HepG2 (cell line): ENCODE results near the gene AGPAT2. TPM values are rescaled to one million over a fixed set of nuclear protein-coding genes. Genes with fewer than 3 reads are reported as not detected.

ENCODE experiments used
- BCL6 ChIP-seq: IDR thresholded peaks from 2 replicates; pipeline ENCODE4 v1.6.1; 2016; ENCODE audit warnings: missing genetic modification reagents, missing compliant biosample characterization
- ELF3 ChIP-seq: IDR thresholded peaks from 2 replicates; pipeline ENCODE4 v1.6.1; 2016; ENCODE audit warnings: missing genetic modification reagents, missing compliant biosample characterization
- EP300 ChIP-seq, 3 experiments: sonication (generic) in 1 of 3; formaldehyde crosslinking in 1 of 3; IDR thresholded peaks; 2 replicates each; pipeline versions ENCODE4 v1.5.1 to v1.6.1; 2011 to 2020; ENCODE audit warnings: low read depth in 2 of 3, low read length in 2 of 3, borderline replicate concordance in 1 of 3, improper control_type of control experiment in 1 of 3, mild to moderate bottlenecking in 1 of 3, missing genetic modification reagents in 1 of 3, moderate library complexity in 1 of 3
- JDP2 ChIP-seq: sonication (generic); formaldehyde crosslinking; IDR thresholded peaks from 2 replicates; pipeline ENCODE4 v1.8.1; 2022; ENCODE audit warnings: missing genetic modification reagents, borderline replicate concordance
- KLF6 ChIP-seq: IDR thresholded peaks from 2 replicates; pipeline ENCODE4 v1.8.0; 2016; ENCODE audit warnings: missing biosample characterization, missing genetic modification reagents
- MEIS2 ChIP-seq: sonication (generic); formaldehyde crosslinking; IDR thresholded peaks from 2 replicates; pipeline ENCODE4 v1.9.0; 2021; ENCODE audit warnings: mild to moderate bottlenecking, missing genetic modification reagents
- REPIN1 ChIP-seq: sonication (generic); formaldehyde crosslinking; IDR thresholded peaks from 2 replicates; pipeline ENCODE4 v1.8.0; 2022; ENCODE audit warnings: missing genetic modification reagents, low read depth, mild to moderate bottlenecking, borderline replicate concordance
- ZNF253 ChIP-seq: sonication (generic); formaldehyde crosslinking; IDR thresholded peaks from 2 replicates; pipeline ENCODE4 v1.8.0; 2022; ENCODE audit warnings: mild to moderate bottlenecking, missing genetic modification reagents, borderline replicate concordance
- ZNF326 ChIP-seq: sonication (generic); formaldehyde crosslinking; IDR thresholded peaks from 2 replicates; pipeline ENCODE4 v1.4.0; 2020; ENCODE audit warnings: missing genetic modification reagents, borderline replicate concordance
- ZNF619 ChIP-seq: sonication (generic); formaldehyde crosslinking; IDR thresholded peaks from 2 replicates; pipeline ENCODE4 v1.4.0; 2020; ENCODE audit warnings: mild to moderate bottlenecking, missing genetic modification reagents
- ZNF629 ChIP-seq: sonication (generic); formaldehyde crosslinking; conservative IDR thresholded peaks from 2 replicates; pipeline ENCODE4 v1.5.0; 2020; ENCODE audit warnings: missing genetic modification reagents
- ZNF772 ChIP-seq: sonication (generic); formaldehyde crosslinking; IDR thresholded peaks from 2 replicates; pipeline ENCODE4 v1.5.0; 2020; ENCODE audit warnings: mild to moderate bottlenecking, missing genetic modification reagents
- polyA plus RNA-seq, 8 experiments: library from polyadenylated mRNA; depleted of rRNA in 3 of 8; stranded (reverse) in 7 of 8; unstranded in 1 of 8; fragments of >200 nt; fragmentation: Illumina TruSeq in 4 of 8; extraction: Trizol in 4 of 8; gene quantifications; 2 replicates each; pipeline versions ENCODE4 v1.2.1 to v1.2.3, GENCODE V29; 2011 to 2016; ENCODE audit warnings: low read depth in 4 of 8, missing spikeins in 1 of 8, mixed read lengths in 1 of 8; ENCODE audit not compliant: insufficient read depth in 1 of 8
- total RNA-seq, 5 experiments: library from RNA; depleted of rRNA; stranded (reverse); fragments of >200 nt; fragmentation: Illumina TruSeq; extraction: Trizol; gene quantifications; 2 replicates each; pipeline ENCODE4 v1.2.3, GENCODE V29; 2016; ENCODE audit warnings: low read depth in 1 of 5
- TF ChIP-seq, protein P1 (sequence below): sonication (generic); formaldehyde crosslinking; IDR thresholded peaks from 2 replicates; pipeline ENCODE4 v1.5.0; 2020; ENCODE audit warnings: missing genetic modification reagents
- TF ChIP-seq, protein P2 (sequence below): IDR thresholded peaks from 2 replicates; pipeline ENCODE4 v1.6.1; 2016; ENCODE audit warnings: low read depth, missing genetic modification reagents, missing compliant biosample characterization
- TF ChIP-seq, protein P3 (sequence below): sonication (generic); formaldehyde crosslinking; IDR thresholded peaks from 2 replicates; pipeline ENCODE4 v1.5.1; 2020; ENCODE audit warnings: missing genetic modification reagents, mild to moderate bottlenecking, borderline replicate concordance
- TF ChIP-seq, protein P4 (sequence below): sonication (generic); formaldehyde crosslinking; IDR thresholded peaks from 2 replicates; pipeline ENCODE4 v1.5.0; 2020; ENCODE audit warnings: mild to moderate bottlenecking, missing genetic modification reagents

Gene AGPAT2
- total and polyA plus RNA-seq, 2 of the 13 experiments (the other 11 are each of a cell fraction or from before 2014, with no cell fraction given), result 3.9 to 25.8 TPM

DNA sequence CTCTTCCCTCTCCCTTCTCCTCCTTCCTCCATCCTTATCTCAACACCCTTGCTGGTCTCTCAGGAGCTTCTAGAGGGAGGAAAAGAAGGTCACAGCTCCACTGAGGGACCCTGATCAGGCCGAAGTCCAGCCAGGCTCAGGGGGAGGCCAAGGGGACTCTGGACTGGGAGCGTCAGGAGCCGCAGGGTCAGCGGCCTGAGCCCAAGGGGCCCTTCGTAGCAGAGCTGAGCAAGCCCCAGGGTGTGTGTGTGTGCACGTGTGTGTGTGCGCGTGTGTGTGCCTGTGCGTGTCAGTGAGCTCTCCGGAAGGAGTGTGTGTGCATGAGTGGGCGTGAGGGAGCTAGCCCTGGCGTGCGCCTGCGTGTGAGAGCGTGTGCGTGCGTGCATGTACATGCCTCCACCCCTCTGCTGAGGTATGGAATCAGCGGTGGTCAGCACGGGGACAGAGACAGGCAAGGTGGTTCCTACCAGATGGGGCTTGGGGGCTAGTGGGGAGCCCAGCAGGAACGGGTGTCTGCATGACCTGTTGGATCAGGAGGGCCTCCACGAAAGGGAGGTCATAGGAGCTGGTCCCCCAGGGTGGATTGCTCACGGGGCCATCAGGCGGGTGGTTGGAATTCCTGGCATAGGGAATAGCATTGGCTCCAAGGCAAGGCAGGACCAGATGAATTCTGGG is 10.0 kb upstream of the AGPAT2 start (continued):
- peak in 1 of 2 experiments; percentile 65; a peak in 2 of 4 replicates for TF ChIP-seq EP300 (IDR thresholded peaks at IDR 0.05; ENCODE audit: low read depth in 2 of 2, low read length in 2 of 2)
- no peak for TF ChIP-seq EP300 (CRISPR knock-in tag; IDR thresholded peaks at IDR 0.05; ENCODE audit: borderline replicate concordance)
- TF ChIP-seq ZNF629 (CRISPR knock-in tag), result 0 out of 2 replicates have a peak, but pooled peaks have one; percentile 14
- TF ChIP-seq ZNF772, result no peak
- TF ChIP-seq MEIS2 (CRISPR knock-in tag), result peak; percentile 22; the same call in 1 of the 2 replicates
- TF ChIP-seq ELF3 (CRISPR knock-in tag), result 0 out of 2 replicates have a peak, but pooled peaks have one; percentile 28
- TF ChIP-seq BCL6 (CRISPR knock-in tag), result peak; percentile 87
- TF ChIP-seq ZNF253 (CRISPR knock-in tag), result no peak
- TF ChIP-seq KLF6 (CRISPR knock-in tag), result no peak
- TF ChIP-seq ZNF326 (CRISPR knock-in tag), result no peak
- TF ChIP-seq, protein P1, sequence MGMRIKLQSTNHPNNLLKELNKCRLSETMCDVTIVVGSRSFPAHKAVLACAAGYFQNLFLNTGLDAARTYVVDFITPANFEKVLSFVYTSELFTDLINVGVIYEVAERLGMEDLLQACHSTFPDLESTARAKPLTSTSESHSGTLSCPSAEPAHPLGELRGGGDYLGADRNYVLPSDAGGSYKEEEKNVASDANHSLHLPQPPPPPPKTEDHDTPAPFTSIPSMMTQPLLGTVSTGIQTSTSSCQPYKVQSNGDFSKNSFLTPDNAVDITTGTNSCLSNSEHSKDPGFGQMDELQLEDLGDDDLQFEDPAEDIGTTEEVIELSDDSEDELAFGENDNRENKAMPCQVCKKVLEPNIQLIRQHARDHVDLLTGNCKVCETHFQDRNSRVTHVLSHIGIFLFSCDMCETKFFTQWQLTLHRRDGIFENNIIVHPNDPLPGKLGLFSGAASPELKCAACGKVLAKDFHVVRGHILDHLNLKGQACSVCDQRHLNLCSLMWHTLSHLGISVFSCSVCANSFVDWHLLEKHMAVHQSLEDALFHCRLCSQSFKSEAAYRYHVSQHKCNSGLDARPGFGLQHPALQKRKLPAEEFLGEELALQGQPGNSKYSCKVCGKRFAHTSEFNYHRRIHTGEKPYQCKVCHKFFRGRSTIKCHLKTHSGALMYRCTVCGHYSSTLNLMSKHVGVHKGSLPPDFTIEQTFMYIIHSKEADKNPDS (CRISPR knock-in tag), result no peak; the same call in 1 of the 2 replicates
- TF ChIP-seq, protein P2, sequence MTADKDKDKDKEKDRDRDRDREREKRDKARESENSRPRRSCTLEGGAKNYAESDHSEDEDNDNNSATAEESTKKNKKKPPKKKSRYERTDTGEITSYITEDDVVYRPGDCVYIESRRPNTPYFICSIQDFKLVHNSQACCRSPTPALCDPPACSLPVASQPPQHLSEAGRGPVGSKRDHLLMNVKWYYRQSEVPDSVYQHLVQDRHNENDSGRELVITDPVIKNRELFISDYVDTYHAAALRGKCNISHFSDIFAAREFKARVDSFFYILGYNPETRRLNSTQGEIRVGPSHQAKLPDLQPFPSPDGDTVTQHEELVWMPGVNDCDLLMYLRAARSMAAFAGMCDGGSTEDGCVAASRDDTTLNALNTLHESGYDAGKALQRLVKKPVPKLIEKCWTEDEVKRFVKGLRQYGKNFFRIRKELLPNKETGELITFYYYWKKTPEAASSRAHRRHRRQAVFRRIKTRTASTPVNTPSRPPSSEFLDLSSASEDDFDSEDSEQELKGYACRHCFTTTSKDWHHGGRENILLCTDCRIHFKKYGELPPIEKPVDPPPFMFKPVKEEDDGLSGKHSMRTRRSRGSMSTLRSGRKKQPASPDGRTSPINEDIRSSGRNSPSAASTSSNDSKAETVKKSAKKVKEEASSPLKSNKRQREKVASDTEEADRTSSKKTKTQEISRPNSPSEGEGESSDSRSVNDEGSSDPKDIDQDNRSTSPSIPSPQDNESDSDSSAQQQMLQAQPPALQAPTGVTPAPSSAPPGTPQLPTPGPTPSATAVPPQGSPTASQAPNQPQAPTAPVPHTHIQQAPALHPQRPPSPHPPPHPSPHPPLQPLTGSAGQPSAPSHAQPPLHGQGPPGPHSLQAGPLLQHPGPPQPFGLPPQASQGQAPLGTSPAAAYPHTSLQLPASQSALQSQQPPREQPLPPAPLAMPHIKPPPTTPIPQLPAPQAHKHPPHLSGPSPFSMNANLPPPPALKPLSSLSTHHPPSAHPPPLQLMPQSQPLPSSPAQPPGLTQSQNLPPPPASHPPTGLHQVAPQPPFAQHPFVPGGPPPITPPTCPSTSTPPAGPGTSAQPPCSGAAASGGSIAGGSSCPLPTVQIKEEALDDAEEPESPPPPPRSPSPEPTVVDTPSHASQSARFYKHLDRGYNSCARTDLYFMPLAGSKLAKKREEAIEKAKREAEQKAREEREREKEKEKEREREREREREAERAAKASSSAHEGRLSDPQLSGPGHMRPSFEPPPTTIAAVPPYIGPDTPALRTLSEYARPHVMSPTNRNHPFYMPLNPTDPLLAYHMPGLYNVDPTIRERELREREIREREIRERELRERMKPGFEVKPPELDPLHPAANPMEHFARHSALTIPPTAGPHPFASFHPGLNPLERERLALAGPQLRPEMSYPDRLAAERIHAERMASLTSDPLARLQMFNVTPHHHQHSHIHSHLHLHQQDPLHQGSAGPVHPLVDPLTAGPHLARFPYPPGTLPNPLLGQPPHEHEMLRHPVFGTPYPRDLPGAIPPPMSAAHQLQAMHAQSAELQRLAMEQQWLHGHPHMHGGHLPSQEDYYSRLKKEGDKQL, result no peak
- TF ChIP-seq, protein P3, sequence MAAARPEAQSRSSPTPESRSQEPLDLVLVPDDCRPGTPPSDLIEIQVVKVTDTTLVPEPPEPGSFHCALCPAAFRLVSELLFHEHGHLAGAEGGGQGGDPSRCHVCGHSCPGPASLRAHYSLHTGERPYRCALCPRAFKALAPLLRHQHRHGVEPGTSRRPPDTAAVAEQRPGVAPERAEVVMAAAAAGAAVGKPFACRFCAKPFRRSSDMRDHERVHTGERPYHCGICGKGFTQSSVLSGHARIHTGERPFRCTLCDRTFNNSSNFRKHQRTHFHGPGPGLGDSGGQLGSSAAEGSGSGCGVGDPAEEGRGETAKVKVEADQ (CRISPR knock-in tag), result 0 out of 2 replicates have a peak, but pooled peaks have one; percentile 74
- no peak; the same call in 1 of the 2 replicates for TF ChIP-seq JDP2 (CRISPR knock-in tag)
- no peak for TF ChIP-seq REPIN1 (CRISPR knock-in tag)
- TF ChIP-seq ZNF619 (CRISPR knock-in tag), result no peak
- TF ChIP-seq, protein P4, sequence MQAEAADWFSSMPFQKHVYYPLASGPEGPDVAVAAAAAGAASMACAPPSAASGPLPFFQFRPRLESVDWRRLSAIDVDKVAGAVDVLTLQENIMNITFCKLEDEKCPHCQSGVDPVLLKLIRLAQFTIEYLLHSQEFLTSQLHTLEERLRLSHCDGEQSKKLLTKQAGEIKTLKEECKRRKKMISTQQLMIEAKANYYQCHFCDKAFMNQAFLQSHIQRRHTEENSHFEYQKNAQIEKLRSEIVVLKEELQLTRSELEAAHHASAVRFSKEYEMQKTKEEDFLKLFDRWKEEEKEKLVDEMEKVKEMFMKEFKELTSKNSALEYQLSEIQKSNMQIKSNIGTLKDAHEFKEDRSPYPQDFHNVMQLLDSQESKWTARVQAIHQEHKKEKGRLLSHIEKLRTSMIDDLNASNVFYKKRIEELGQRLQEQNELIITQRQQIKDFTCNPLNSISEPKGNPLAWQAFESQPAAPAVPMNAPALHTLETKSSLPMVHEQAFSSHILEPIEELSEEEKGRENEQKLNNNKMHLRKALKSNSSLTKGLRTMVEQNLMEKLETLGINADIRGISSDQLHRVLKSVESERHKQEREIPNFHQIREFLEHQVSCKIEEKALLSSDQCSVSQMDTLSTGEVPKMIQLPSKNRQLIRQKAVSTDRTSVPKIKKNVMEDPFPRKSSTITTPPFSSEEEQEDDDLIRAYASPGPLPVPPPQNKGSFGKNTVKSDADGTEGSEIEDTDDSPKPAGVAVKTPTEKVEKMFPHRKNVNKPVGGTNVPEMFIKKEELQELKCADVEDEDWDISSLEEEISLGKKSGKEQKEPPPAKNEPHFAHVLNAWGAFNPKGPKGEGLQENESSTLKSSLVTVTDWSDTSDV (CRISPR knock-in tag), result no peak
